ENCODE results near the gene MRAP2. TPM values are rescaled to one million over a fixed set of nuclear protein-coding genes. Genes with fewer than 3 reads are reported as not detected.

MRAP2 gene
- total and polyA plus RNA-seq, 2 experiments from 2014 or later, result 1.1 to 1.3 TPM

DNA sequence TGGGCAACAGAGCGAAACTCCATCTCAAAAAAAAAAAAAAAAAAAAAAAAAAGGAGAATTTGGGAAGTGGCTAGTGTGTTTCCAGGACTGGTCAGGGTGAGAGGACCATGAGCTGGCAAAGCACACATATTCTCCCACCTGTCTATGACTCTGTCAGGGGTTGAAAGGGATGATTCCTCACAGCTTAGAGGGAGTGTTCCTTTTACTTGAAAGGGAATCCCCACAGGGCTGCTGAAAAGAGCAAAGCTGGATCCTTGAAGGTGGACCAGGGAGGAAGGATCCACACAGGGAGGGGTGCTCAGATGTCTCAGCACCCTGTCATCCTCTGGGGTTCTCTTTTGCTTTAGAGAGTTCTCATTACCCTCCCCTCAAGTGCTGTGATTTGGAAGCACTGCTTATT lies 13.2 kb downstream of the MRAP2 start:
- Histone ChIP-seq H4K20me1 (ENCODE audit: insufficient read depth) (no peaks in the 10 kb centered on the region), H3K4me2 (ENCODE audit: unreplicated experiment) (no peak overlapping the region), H3K9me3 (ENCODE audit: low read depth) (no peaks in the 10 kb centered on the region), H3K4me1 (ENCODE audit: insufficient read depth) (peaks cover 4% of the 10 kb centered on the region; the same call in 1 of the 2 replicates), H3K4me3 (no peak overlapping the region), H3K36me3 (ENCODE audit: low read depth) (no peaks in the 10 kb centered on the region), H3K9me2 (ENCODE audit: insufficient read depth) (no peaks in the 10 kb centered on the region), H3K79me2 (ENCODE audit: insufficient read depth) (no peaks in the 10 kb centered on the region), H3K27ac (no peak overlapping the region), H3F3A (ENCODE audit: insufficient read depth) (0 out of 2 replicates have a peak, but pooled peaks cover 9% of the 10 kb centered on the region), H3K9ac (no peak overlapping the region), H2AFZ (no peak overlapping the region), H3K27me3 (replicated peaks; ENCODE audit: insufficient read depth) (0 out of 2 replicates have a peak, but pooled peaks cover 7% of the 10 kb centered on the region)
- TF ChIP-seq EZH2 (IDR thresholded peaks at IDR 0.05; ENCODE audit: insufficient read depth, poor library complexity, severe bottlenecking) (no peak), EZH2phosphoT487 (IDR thresholded peaks at IDR 0.05; ENCODE audit: insufficient read depth, low read depth) (no peak)
- DNase-seq, result no peak
- 27% methylated on average over 1 of the region's 1 CpG; no CpG with 5 or more reads in 1 of the 2 experiments for WGBS, 2 experiments (ENCODE audit: low coverage in 1 of 2, low lambda C conversion rate in 2 of 2, missing lambda C conversion rate in 2 of 2)
- in situ Hi-C loops (cut with MboI), result no loop called here

DNA sequence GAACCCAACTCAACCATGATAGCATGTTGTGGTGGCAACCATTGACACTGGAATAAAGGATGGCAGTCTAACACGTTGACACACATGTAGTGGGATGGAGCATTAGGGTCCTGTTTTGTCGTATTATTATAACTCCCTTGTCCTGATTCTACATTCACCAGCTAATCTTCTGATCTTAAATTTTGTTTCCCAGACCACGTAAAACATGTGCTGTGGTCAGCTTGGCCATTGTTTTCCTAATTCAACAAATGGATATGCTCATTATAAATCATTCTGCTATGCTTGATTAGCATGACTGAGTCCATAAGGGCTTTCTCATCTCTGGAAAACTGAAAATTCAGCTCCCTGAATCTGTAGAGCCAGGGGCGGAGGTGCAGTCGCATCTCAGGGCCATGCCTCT lies 15.0 kb downstream of the MRAP2 start:
- Histone ChIP-seq H3K4me2 (ENCODE audit: unreplicated experiment) (no peak overlapping the region), H3K9me2 (ENCODE audit: insufficient read depth) (no peaks in the 10 kb centered on the region), H3K27me3 (replicated peaks; ENCODE audit: insufficient read depth) (no peaks in the 10 kb centered on the region), H3K4me1 (ENCODE audit: insufficient read depth) (peaks cover 14% of the 10 kb centered on the region; the same call in 1 of the 2 replicates), H3K4me3 (no peak overlapping the region), H3K9me3 (ENCODE audit: low read depth) (no peaks in the 10 kb centered on the region), H3K27ac (no peak overlapping the region), H3K79me2 (ENCODE audit: insufficient read depth) (no peaks in the 10 kb centered on the region), H3F3A (ENCODE audit: insufficient read depth) (0 out of 2 replicates have a peak, but pooled peaks cover 13% of the 10 kb centered on the region), H2AFZ (no peak overlapping the region), H3K9ac (no peak overlapping the region), H3K36me3 (ENCODE audit: low read depth) (no peaks in the 10 kb centered on the region), H4K20me1 (ENCODE audit: insufficient read depth) (no peaks in the 10 kb centered on the region)
- in situ Hi-C loops (cut with MboI), result no loop called here
- TF ChIP-seq EZH2phosphoT487 (IDR thresholded peaks at IDR 0.05; ENCODE audit: insufficient read depth, low read depth) (no peak), EZH2 (IDR thresholded peaks at IDR 0.05; ENCODE audit: insufficient read depth, poor library complexity, severe bottlenecking) (no peak)
- DNase-seq, result no peak
- WGBS, 2 experiments (ENCODE audit: low coverage in 1 of 2, low lambda C conversion rate in 2 of 2, missing lambda C conversion rate in 2 of 2), result 65 to 75% methylated on average over 5 of the region's 5 CpGs

DNA sequence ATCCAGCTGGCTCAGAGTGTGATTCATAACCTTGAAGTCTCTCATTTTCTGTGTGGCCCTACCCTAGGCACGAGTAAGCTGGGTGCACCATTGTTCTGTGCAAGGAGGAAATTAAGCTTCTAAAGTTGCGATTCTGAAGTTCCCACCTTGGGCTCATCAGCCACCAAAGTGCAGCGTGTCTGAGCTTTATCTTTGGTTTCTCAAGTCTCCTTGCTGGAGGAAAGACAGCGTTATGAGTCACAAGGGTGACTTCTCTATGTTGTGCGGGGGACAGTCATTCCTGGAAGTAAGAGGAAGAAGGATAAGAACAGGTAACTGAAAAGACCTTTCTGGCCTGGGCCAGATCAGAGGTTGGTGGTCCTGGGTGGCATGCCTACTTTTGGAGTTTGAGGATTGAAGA lies 16.8 kb downstream of the MRAP2 start:
- H3K27me3 ChIP-seq (replicated peaks; ENCODE audit: insufficient read depth), result no peaks in the 10 kb centered on the region
- no peaks in the 10 kb centered on the region for H3K36me3 ChIP-seq (ENCODE audit: low read depth)
- no peak overlapping the region for H3K9ac ChIP-seq
- H3K27ac ChIP-seq, result no peak overlapping the region
- H4K20me1 ChIP-seq (ENCODE audit: insufficient read depth), result no peaks in the 10 kb centered on the region
- H2AFZ ChIP-seq, result no peak overlapping the region
- H3K79me2 ChIP-seq (ENCODE audit: insufficient read depth), result no peaks in the 10 kb centered on the region
- peak; percentile 17 for DNase-seq
- in situ Hi-C loops (cut with MboI), result no loop called here
- no peaks in the 10 kb centered on the region for H3K9me3 ChIP-seq (ENCODE audit: low read depth)
- 77 to 78% methylated on average over 5 of the region's 5 CpGs for WGBS, 2 experiments (ENCODE audit: low coverage in 1 of 2, low lambda C conversion rate in 2 of 2, missing lambda C conversion rate in 2 of 2)
- no peak overlapping the region for H3K4me3 ChIP-seq
- H3K4me2 ChIP-seq (ENCODE audit: unreplicated experiment), result no peak overlapping the region
- no peaks in the 10 kb centered on the region for H3K9me2 ChIP-seq (ENCODE audit: insufficient read depth)
- peaks cover 14% of the 10 kb centered on the region; the same call in 1 of the 2 replicates for H3K4me1 ChIP-seq (ENCODE audit: insufficient read depth)
- TF ChIP-seq EZH2phosphoT487 (IDR thresholded peaks at IDR 0.05; ENCODE audit: insufficient read depth, low read depth) (no peak), EZH2 (IDR thresholded peaks at IDR 0.05; ENCODE audit: insufficient read depth, poor library complexity, severe bottlenecking) (no peak)
- H3F3A ChIP-seq (ENCODE audit: insufficient read depth), result 0 out of 2 replicates have a peak, but pooled peaks cover 13% of the 10 kb centered on the region

DNA sequence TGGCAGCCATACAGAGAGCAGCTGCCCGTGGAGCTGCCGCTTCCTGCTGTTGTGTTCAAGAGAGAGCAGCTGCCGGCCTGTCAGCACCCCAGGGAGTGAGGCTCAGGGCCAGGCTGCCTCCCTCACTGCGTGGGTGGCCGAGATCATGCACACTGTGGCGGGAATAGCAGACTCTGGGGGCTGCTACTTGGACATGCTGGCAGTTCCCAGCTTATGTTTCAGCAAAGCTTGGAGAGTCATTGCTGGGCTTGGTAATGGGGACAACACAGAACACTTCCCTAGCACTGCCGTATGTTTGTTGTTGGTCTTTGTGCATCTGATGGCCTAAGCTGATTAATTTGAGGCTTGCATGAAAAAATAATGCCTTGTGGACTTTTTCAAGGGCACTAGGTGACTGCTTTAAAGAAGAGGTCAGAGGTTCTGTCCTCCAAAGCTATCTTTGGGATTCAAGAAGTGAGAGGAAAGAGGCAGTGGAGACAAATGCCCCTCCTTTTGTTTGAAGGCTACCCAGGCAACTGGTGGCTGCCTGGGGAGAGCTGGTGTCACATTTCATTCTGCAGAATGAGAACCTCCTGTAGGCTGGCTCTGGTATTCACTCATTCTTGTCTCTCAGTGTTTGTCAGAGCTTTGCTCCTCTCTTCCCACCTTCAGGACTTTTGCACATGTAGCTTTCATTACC lies 18.8 kb downstream of the MRAP2 start:
- peak; percentile 80 for DNase-seq
- Histone ChIP-seq H3K79me2 (ENCODE audit: insufficient read depth) (no peaks in the 10 kb centered on the region), H2AFZ (peak overlapping the region; percentile 48), H3K27ac (peak overlapping the region; percentile 55), H3F3A (ENCODE audit: insufficient read depth) (0 out of 2 replicates have a peak, but pooled peaks cover 13% of the 10 kb centered on the region), H3K4me3 (peak overlapping the region; percentile 49), H4K20me1 (ENCODE audit: insufficient read depth) (no peaks in the 10 kb centered on the region), H3K4me2 (ENCODE audit: unreplicated experiment) (peak overlapping the region; percentile 71), H3K4me1 (ENCODE audit: insufficient read depth) (peaks cover 14% of the 10 kb centered on the region; the same call in 1 of the 2 replicates), H3K9ac (peak overlapping the region; percentile 43), H3K27me3 (replicated peaks; ENCODE audit: insufficient read depth) (no peaks in the 10 kb centered on the region), H3K36me3 (ENCODE audit: low read depth) (no peaks in the 10 kb centered on the region), H3K9me2 (ENCODE audit: insufficient read depth) (no peaks in the 10 kb centered on the region), H3K9me3 (ENCODE audit: low read depth) (no peaks in the 10 kb centered on the region)
- 1 to 7% methylated on average over 7 of the region's 7 CpGs for WGBS, 2 experiments (ENCODE audit: low coverage in 1 of 2, low lambda C conversion rate in 2 of 2, missing lambda C conversion rate in 2 of 2)
- no peak for TF ChIP-seq EZH2phosphoT487 (IDR thresholded peaks at IDR 0.05; ENCODE audit: insufficient read depth, low read depth)
- no peak for TF ChIP-seq EZH2 (IDR thresholded peaks at IDR 0.05; ENCODE audit: insufficient read depth, poor library complexity, severe bottlenecking)
- in situ Hi-C loops (cut with MboI), result no loop called here
